ENCODE results near the gene RAP1GAP. TPM values are rescaled to one million over a fixed set of nuclear protein-coding genes. Genes with fewer than 3 reads are reported as not detected.

RAP1GAP gene
- total RNA-seq, 2 experiments from 2014 or later, result 0.20 to 0.44 TPM

- peaks cover 25% of the 10 kb centered on the region for H3K4me1 ChIP-seq (ENCODE audit: insufficient read depth, low read length)
- ATAC-seq (ENCODE audit: poor library complexity) (no peak), DNase-seq (no peak)
- ChIA-PET CTCF (no interaction called here), POLR2A (no interaction called here)
- no peak overlapping the region for H3K27ac ChIP-seq (ENCODE audit: low read depth in 1 of 2, low read length in 2 of 2)
- H3K4me3 Mint-ChIP-seq, result no peak overlapping the region
- H3K4me3 ChIP-seq (ENCODE audit: low read length), result no peak overlapping the region
- TF ChIP-seq, protein P1, sequence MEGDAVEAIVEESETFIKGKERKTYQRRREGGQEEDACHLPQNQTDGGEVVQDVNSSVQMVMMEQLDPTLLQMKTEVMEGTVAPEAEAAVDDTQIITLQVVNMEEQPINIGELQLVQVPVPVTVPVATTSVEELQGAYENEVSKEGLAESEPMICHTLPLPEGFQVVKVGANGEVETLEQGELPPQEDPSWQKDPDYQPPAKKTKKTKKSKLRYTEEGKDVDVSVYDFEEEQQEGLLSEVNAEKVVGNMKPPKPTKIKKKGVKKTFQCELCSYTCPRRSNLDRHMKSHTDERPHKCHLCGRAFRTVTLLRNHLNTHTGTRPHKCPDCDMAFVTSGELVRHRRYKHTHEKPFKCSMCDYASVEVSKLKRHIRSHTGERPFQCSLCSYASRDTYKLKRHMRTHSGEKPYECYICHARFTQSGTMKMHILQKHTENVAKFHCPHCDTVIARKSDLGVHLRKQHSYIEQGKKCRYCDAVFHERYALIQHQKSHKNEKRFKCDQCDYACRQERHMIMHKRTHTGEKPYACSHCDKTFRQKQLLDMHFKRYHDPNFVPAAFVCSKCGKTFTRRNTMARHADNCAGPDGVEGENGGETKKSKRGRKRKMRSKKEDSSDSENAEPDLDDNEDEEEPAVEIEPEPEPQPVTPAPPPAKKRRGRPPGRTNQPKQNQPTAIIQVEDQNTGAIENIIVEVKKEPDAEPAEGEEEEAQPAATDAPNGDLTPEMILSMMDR (IDR thresholded peaks at IDR 0.05), result no peak
- intact Hi-C loops (cut with DNase I, micrococcal nuclease), result no loop called here
- H3K36me3 ChIP-seq (ENCODE audit: insufficient read depth, low read length), result no peaks in the 10 kb centered on the region
- no peak overlapping the region for H3K27ac Mint-ChIP-seq
- H3K27me3 ChIP-seq (ENCODE audit: control insufficient read depth in 1 of 2, insufficient read depth in 2 of 2, low read length in 2 of 2), result peaks cover 42 to 53% of the 10 kb centered on the region in 2 experiments
- no peaks in the 10 kb centered on the region for H3K36me3 Mint-ChIP-seq (ENCODE audit: low read depth)
- no peaks in the 10 kb centered on the region for H3K4me1 Mint-ChIP-seq (ENCODE audit: low read depth)
- peaks cover 51% of the 10 kb centered on the region for H3K27me3 Mint-ChIP-seq
- peaks cover 0 to 27% of the 10 kb centered on the region in 2 experiments for H3K9me3 ChIP-seq (ENCODE audit: control insufficient read depth in 1 of 2, insufficient read depth in 1 of 2, low read length in 2 of 2)
- no peaks in the 10 kb centered on the region for H3K9me3 Mint-ChIP-seq
Observed at GRCh38 chr1:21667348-21668231, 1.6 kb downstream of the RAP1GAP start.

GRCh38 chr1:21666576-21667320 is 2.4 kb downstream of the RAP1GAP start:
- intact Hi-C loops (cut with DNase I, micrococcal nuclease), result no loop called here
- no peaks in the 10 kb centered on the region for H3K36me3 Mint-ChIP-seq (ENCODE audit: low read depth)

More at GRCh38 chr1:21666576-21667320, 2.4 kb downstream of the RAP1GAP start:
- H3K9me3 Mint-ChIP-seq, result no peaks in the 10 kb centered on the region
- no peak for DNase-seq
- H3K27ac Mint-ChIP-seq, result no peak overlapping the region
- TF ChIP-seq, protein P1 (IDR thresholded peaks at IDR 0.05), result no peak
- no peak overlapping the region for H3K4me3 Mint-ChIP-seq
- H3K4me1 ChIP-seq (ENCODE audit: insufficient read depth, low read length), result peaks cover 25% of the 10 kb centered on the region
- peaks cover 0 to 27% of the 10 kb centered on the region in 2 experiments for H3K9me3 ChIP-seq (ENCODE audit: control insufficient read depth in 1 of 2, insufficient read depth in 1 of 2, low read length in 2 of 2)
- ChIA-PET POLR2A (no interaction called here), CTCF (interaction anchor here (0.7 kb wide), 1 partner anchor 349 kb away, joined by 3 read pairs; no protein-coding TSS in a partner anchor)
- H3K27me3 Mint-ChIP-seq, result peaks cover 57% of the 10 kb centered on the region
- no peaks in the 10 kb centered on the region for H3K4me1 Mint-ChIP-seq (ENCODE audit: low read depth)
- ATAC-seq (ENCODE audit: poor library complexity), result no peak
- H3K27ac ChIP-seq (ENCODE audit: low read depth in 1 of 2, low read length in 2 of 2), result no peak overlapping the region
- H3K36me3 ChIP-seq (ENCODE audit: insufficient read depth, low read length), result no peaks in the 10 kb centered on the region
- H3K27me3 ChIP-seq (ENCODE audit: control insufficient read depth in 1 of 2, insufficient read depth in 2 of 2, low read length in 2 of 2), result peaks cover 42 to 59% of the 10 kb centered on the region in 2 experiments
- no peak overlapping the region for H3K4me3 ChIP-seq (ENCODE audit: low read length)

Data from CD4-positive, alpha-beta T cell (primary cell).